Hematopoietic multipotent progenitor cell treated with erythropoietin and hydrocortisone succinate and interleukin-3 and kit ligand, for 8 days (in vitro differentiated cells): ENCODE data around the gene ATP6V1F.

Source experiments
- DNase-seq: peaks from one replicate; pipeline ENCODE4 v3.0.0-alpha.2; 2015

The ATP6V1F gene

GRCh38 chr7:128849156-128849515 lies 13.5 kb upstream of the ATP6V1F start:
- no peak for DNase-seq

- no peak for DNase-seq
Measured at GRCh38 chr7:128849804-128850490, 12.7 kb upstream of the ATP6V1F start.

- no peak for DNase-seq
Measured at GRCh38 chr7:128852537-128853254, 10.0 kb upstream of the ATP6V1F start.

GRCh38 chr7:128853799-128854198 lies 8.9 kb upstream of the ATP6V1F start:
- DNase-seq, result no peak

- DNase-seq, result no peak
Measured at GRCh38 chr7:128854396-128854795, 8.3 kb upstream of the ATP6V1F start.

GRCh38 chr7:128855559-128855958 lies 7.1 kb upstream of the ATP6V1F start:
- no peak for DNase-seq

- no peak for DNase-seq
Measured at GRCh38 chr7:128856001-128856718, 6.5 kb upstream of the ATP6V1F start.

GRCh38 chr7:128858380-128859231 lies 4.0 kb upstream of the ATP6V1F start:
- DNase-seq, result no peak

- DNase-seq, result no peak
Measured at GRCh38 chr7:128859232-128860157, 3.2 kb upstream of the ATP6V1F start.

GRCh38 chr7:128860158-128861073 lies 2.2 kb upstream of the ATP6V1F start:
- DNase-seq, result peak; percentile 78

GRCh38 chr7:128861957-128862570 lies 592 bp upstream of the ATP6V1F start:
- no peak for DNase-seq

GRCh38 chr7:128863433-128863989 lies 855 bp downstream of the ATP6V1F start:
- DNase-seq, result peak; percentile 82

- no peak for DNase-seq
Measured at GRCh38 chr7:128865303-128865702, 2.6 kb downstream of the ATP6V1F start.

- no peak for DNase-seq
Measured at GRCh38 chr7:128865996-128866877, 3.6 kb downstream of the ATP6V1F start.

- DNase-seq, result no peak
Measured at GRCh38 chr7:128867241-128867640, 4.6 kb downstream of the ATP6V1F start.

- DNase-seq, result no peak
Measured at GRCh38 chr7:128867842-128868623, 5.4 kb downstream of the ATP6V1F start.

GRCh38 chr7:128868624-128869137 lies 6.0 kb downstream of the ATP6V1F start:
- DNase-seq, result no peak
